Aorta (tissue), 4 donors: ENCODE data around the gene APLP1. TPM values are rescaled to one million over a fixed set of nuclear protein-coding genes. Genes with fewer than 3 reads are reported as not detected.

Experiments
- polyA plus RNA-seq, 2 donors: library from polyadenylated mRNA; stranded (reverse); fragments of 200-250 nt; gene quantifications; one replicate each; pipeline ENCODE4 v1.2.3, GENCODE V29; 2013
- total RNA-seq, 2 donors: library from RNA; stranded (reverse); fragmentation: NEBNext Ultra II Directional; extraction: Animal tissue kit (Norgen Biotek cat#: 25700); gene quantifications; one replicate each; pipeline ENCODE4 v1.2.1, GENCODE V29; 2021
- donor health status: healthy with polysubstance abuse.
- donor health status: Bipolar disorder and iron deficiency.
- donor health status: DM: no; HTN: no; CAD: no.
- donor health status: DM: yes; HTN: yes; CAD: no.

APLP1 gene
- total and polyA plus RNA-seq, 4 donors: 7.6 to 23.0 (median 13.2) TPM

Other genes starting within 250 kb of the APLP1 start
- 10 to 100 TPM; 53.7 to 62.0 TPM for gene RBM42, start 239.5 kb upstream of the APLP1 start, total RNA-seq
- 10 to 100 TPM; 41.8 to 66.8 TPM for gene RBM42, start 239.5 kb upstream of the APLP1 start, polyA plus RNA-seq
- 1 to 10 TPM in 1 of 2 donors, under 1 TPM in 1; 0.62 to 1.2 TPM for gene ETV2, start 226.8 kb upstream of the APLP1 start, total RNA-seq
- gene ETV2, start 226.8 kb upstream of the APLP1 start, polyA plus RNA-seq: 1 to 10 TPM in 1 of 2 donors, under 1 TPM in 1; 0.46 to 1.9 TPM
- gene COX6B1, start 220.3 kb upstream of the APLP1 start, total RNA-seq: 100 to 1,000 TPM; 196 to 216 TPM
- gene COX6B1, start 220.3 kb upstream of the APLP1 start, polyA plus RNA-seq: 100 to 1,000 TPM; 502 to 730 TPM
- not detected for gene UPK1A, start 202.1 kb upstream of the APLP1 start, total RNA-seq
- 1 to 10 TPM in 1 of 2 donors, under 1 TPM in 1; 0.54 to 1.5 TPM for gene UPK1A, start 202.1 kb upstream of the APLP1 start, polyA plus RNA-seq
- under 1 TPM in 1 of 2 donors, not detected in 1; 0.19 TPM for gene ZBTB32, start 164.0 kb upstream of the APLP1 start, total RNA-seq
- gene ZBTB32, start 164.0 kb upstream of the APLP1 start, polyA plus RNA-seq: not detected
- gene KMT2B, start 150.6 kb upstream of the APLP1 start, total RNA-seq: 10 to 100 TPM; 33.6 to 37.9 TPM
- 10 to 100 TPM in 1 of 2 donors, 1 to 10 TPM in 1; 6.4 to 43.3 TPM for gene KMT2B, start 150.6 kb upstream of the APLP1 start, polyA plus RNA-seq
- 10 to 100 TPM in 1 of 2 donors, 1 to 10 TPM in 1; 8.1 to 14.9 TPM for gene IGFLR1, start 126.1 kb upstream of the APLP1 start, total RNA-seq
- 10 to 100 TPM in 1 of 2 donors, 1 to 10 TPM in 1; 5.1 to 10.9 TPM for gene IGFLR1, start 126.1 kb upstream of the APLP1 start, polyA plus RNA-seq
- 10 to 100 TPM; 14.8 to 22.0 TPM for gene U2AF1L4, start 123.2 kb upstream of the APLP1 start, total RNA-seq
- gene U2AF1L4, start 123.2 kb upstream of the APLP1 start, polyA plus RNA-seq: 10 to 100 TPM; 24.7 to 70.4 TPM
- 10 to 100 TPM; 32.9 to 37.0 TPM for gene PSENEN, start 122.9 kb upstream of the APLP1 start, total RNA-seq
- gene PSENEN, start 122.9 kb upstream of the APLP1 start, polyA plus RNA-seq: 10 to 100 TPM; 32.4 to 59.2 TPM
- 10 to 100 TPM; 10.6 to 13.3 TPM for gene LIN37, start 120.0 kb upstream of the APLP1 start, total RNA-seq
- 10 to 100 TPM; 13.1 to 91.2 TPM for gene LIN37, start 120.0 kb upstream of the APLP1 start, polyA plus RNA-seq
- gene HSPB6, start 111.5 kb upstream of the APLP1 start, total RNA-seq: 100 to 1,000 TPM; 148 to 152 TPM
- gene HSPB6, start 111.5 kb upstream of the APLP1 start, polyA plus RNA-seq: 100 to 1,000 TPM in 1 of 2 donors, 10 to 100 TPM in 1; 73.9 to 131 TPM
- gene PROSER3, start 110.4 kb upstream of the APLP1 start, total RNA-seq: 10 to 100 TPM; 18.7 to 19.6 TPM
- gene PROSER3, start 110.4 kb upstream of the APLP1 start, polyA plus RNA-seq: 10 to 100 TPM in 1 of 2 donors, 1 to 10 TPM in 1; 4.1 to 18.7 TPM
- gene ARHGAP33, start 93.0 kb upstream of the APLP1 start, total RNA-seq: 10 to 100 TPM; 12.3 to 27.8 TPM
- gene ARHGAP33, start 93.0 kb upstream of the APLP1 start, polyA plus RNA-seq: 10 to 100 TPM in 1 of 2 donors, 1 to 10 TPM in 1; 1.9 to 22.1 TPM
- not detected for gene PRODH2, start 55.7 kb upstream of the APLP1 start, total RNA-seq
- not detected for gene PRODH2, start 55.7 kb upstream of the APLP1 start, polyA plus RNA-seq
- gene NPHS1, start 16.1 kb upstream of the APLP1 start, total RNA-seq: not detected
- gene NPHS1, start 16.1 kb upstream of the APLP1 start, polyA plus RNA-seq: not detected
- not detected for gene KIRREL2, start 11.7 kb upstream of the APLP1 start, total RNA-seq
- gene KIRREL2, start 11.7 kb upstream of the APLP1 start, polyA plus RNA-seq: under 1 TPM; 0.08 to 0.50 TPM
- gene NFKBID, start 32.0 kb downstream of the APLP1 start, total RNA-seq: 10 to 100 TPM; 18.9 to 19.4 TPM
- gene NFKBID, start 32.0 kb downstream of the APLP1 start, polyA plus RNA-seq: 10 to 100 TPM in 1 of 2 donors, 1 to 10 TPM in 1; 2.9 to 10.4 TPM
- 10 to 100 TPM; 18.7 TPM for gene HCST, start 34.0 kb downstream of the APLP1 start, total RNA-seq
- 10 to 100 TPM in 1 of 2 donors, 1 to 10 TPM in 1; 7.3 to 20.9 TPM for gene HCST, start 34.0 kb downstream of the APLP1 start, polyA plus RNA-seq
- gene TYROBP, start 39.7 kb downstream of the APLP1 start, total RNA-seq: 100 to 1,000 TPM in 1 of 2 donors, 10 to 100 TPM in 1; 98.9 to 117 TPM
- gene TYROBP, start 39.7 kb downstream of the APLP1 start, polyA plus RNA-seq: 100 to 1,000 TPM in 1 of 2 donors, 10 to 100 TPM in 1; 48.8 to 327 TPM
- 10 to 100 TPM; 14.5 to 15.1 TPM for gene LRFN3, start 67.8 kb downstream of the APLP1 start, total RNA-seq
- gene LRFN3, start 67.8 kb downstream of the APLP1 start, polyA plus RNA-seq: 1 to 10 TPM; 2.0 to 6.1 TPM
- gene SDHAF1, start 126.6 kb downstream of the APLP1 start, total RNA-seq: 10 to 100 TPM; 11.6 to 16.6 TPM
- gene SDHAF1, start 126.6 kb downstream of the APLP1 start, polyA plus RNA-seq: 10 to 100 TPM; 11.1 to 26.1 TPM
- gene SYNE4, start 140.2 kb downstream of the APLP1 start, total RNA-seq: 1 to 10 TPM; 1.0 to 1.4 TPM
- 1 to 10 TPM in 1 of 2 donors, not detected in 1; 2.3 TPM for gene SYNE4, start 140.2 kb downstream of the APLP1 start, polyA plus RNA-seq
- gene ALKBH6, start 145.6 kb downstream of the APLP1 start, total RNA-seq: 10 to 100 TPM; 14.0 to 15.3 TPM
- gene ALKBH6, start 145.6 kb downstream of the APLP1 start, polyA plus RNA-seq: 10 to 100 TPM; 10.3 to 25.6 TPM
- 10 to 100 TPM; 35.1 to 37.1 TPM for gene CLIP3, start 164.3 kb downstream of the APLP1 start, total RNA-seq
- gene CLIP3, start 164.3 kb downstream of the APLP1 start, polyA plus RNA-seq: 10 to 100 TPM in 1 of 2 donors, 1 to 10 TPM in 1; 8.9 to 22.2 TPM
- gene THAP8, start 185.7 kb downstream of the APLP1 start, total RNA-seq: 1 to 10 TPM; 1.8 to 4.1 TPM
- 1 to 10 TPM; 2.9 to 3.6 TPM for gene THAP8, start 185.7 kb downstream of the APLP1 start, polyA plus RNA-seq
- gene WDR62, start 186.3 kb downstream of the APLP1 start, total RNA-seq: 1 to 10 TPM in 1 of 2 donors, under 1 TPM in 1; 0.45 to 1.3 TPM
- gene WDR62, start 186.3 kb downstream of the APLP1 start, polyA plus RNA-seq: under 1 TPM; 0.25 to 0.26 TPM
- gene OVOL3, start 242.6 kb downstream of the APLP1 start, total RNA-seq: not detected
- gene OVOL3, start 242.6 kb downstream of the APLP1 start, polyA plus RNA-seq: not detected
- gene POLR2I, start 246.3 kb downstream of the APLP1 start, total RNA-seq: 10 to 100 TPM; 33.7 to 48.1 TPM
- 10 to 100 TPM; 56.7 to 96.0 TPM for gene POLR2I, start 246.3 kb downstream of the APLP1 start, polyA plus RNA-seq
- 100 to 1,000 TPM; 121 to 123 TPM for gene TBCB, start 246.9 kb downstream of the APLP1 start, total RNA-seq
- gene TBCB, start 246.9 kb downstream of the APLP1 start, polyA plus RNA-seq: 100 to 1,000 TPM; 131 to 220 TPM